ENCODE measurements around the gene BTBD9.

DNA sequence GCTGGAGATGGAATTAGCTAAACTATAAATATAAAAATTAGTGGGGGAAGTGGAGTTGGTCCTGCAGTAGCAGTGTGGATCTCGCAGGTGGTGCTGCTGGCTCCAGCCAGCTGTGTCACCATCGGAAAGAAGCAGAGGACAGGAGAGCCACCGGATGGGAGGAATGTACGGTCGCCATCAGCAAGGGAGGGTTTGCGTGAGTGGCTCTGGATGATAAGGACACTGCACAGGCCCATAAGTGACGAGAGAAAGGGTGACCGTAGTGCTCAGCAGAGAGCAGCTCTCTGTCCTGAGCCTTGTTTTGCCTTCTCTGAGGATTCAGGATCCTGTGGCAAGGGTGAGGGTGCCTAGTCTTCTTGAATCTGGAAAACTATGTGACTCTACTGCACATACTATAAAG is 441.5 kb downstream of the BTBD9 start:
- TF ChIP-seq MTF1 (CRISPR knock-in tag; IDR thresholded peaks at IDR 0.05; ENCODE audit: borderline replicate concordance), result no peak
- TF ChIP-seq RFX5 (IDR thresholded peaks at IDR 0.05; ENCODE audit: low read depth, low read length), result no peak
- TF ChIP-seq MEF2A (IDR thresholded peaks at IDR 0.05; ENCODE audit: control insufficient read depth, low read depth, low read length), result no peak
- TF ChIP-seq NR1H2 (CRISPR knock-in tag; IDR thresholded peaks at IDR 0.05), result no peak
- TF ChIP-seq, protein P1, sequence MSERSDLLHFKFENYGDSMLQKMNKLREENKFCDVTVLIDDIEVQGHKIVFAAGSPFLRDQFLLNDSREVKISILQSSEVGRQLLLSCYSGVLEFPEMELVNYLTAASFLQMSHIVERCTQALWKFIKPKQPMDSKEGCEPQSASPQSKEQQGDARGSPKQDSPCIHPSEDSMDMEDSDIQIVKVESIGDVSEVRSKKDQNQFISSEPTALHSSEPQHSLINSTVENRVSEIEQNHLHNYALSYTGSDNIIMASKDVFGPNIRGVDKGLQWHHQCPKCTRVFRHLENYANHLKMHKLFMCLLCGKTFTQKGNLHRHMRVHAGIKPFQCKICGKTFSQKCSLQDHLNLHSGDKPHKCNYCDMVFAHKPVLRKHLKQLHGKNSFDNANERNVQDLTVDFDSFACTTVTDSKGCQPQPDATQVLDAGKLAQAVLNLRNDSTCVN (CRISPR knock-in tag; IDR thresholded peaks at IDR 0.05), result no peak
- TF ChIP-seq PHF8 (IDR thresholded peaks at IDR 0.05; ENCODE audit: borderline replicate concordance, low read length), result no peak
- TF ChIP-seq POLR2A (conservative IDR thresholded peaks at IDR 0.05), result no peak
- TF ChIP-seq, protein P2, sequence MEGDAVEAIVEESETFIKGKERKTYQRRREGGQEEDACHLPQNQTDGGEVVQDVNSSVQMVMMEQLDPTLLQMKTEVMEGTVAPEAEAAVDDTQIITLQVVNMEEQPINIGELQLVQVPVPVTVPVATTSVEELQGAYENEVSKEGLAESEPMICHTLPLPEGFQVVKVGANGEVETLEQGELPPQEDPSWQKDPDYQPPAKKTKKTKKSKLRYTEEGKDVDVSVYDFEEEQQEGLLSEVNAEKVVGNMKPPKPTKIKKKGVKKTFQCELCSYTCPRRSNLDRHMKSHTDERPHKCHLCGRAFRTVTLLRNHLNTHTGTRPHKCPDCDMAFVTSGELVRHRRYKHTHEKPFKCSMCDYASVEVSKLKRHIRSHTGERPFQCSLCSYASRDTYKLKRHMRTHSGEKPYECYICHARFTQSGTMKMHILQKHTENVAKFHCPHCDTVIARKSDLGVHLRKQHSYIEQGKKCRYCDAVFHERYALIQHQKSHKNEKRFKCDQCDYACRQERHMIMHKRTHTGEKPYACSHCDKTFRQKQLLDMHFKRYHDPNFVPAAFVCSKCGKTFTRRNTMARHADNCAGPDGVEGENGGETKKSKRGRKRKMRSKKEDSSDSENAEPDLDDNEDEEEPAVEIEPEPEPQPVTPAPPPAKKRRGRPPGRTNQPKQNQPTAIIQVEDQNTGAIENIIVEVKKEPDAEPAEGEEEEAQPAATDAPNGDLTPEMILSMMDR (IDR thresholded peaks at IDR 0.05 in 2 of 3, conservative IDR thresholded peaks at IDR 0.05 in 1 of 3; ENCODE audit: insufficient read depth in 2 of 3, low read depth in 1 of 3, low read length in 3 of 3), result peak; percentile 26 to 48 (median 35); a peak in 3 of 6 replicates
- TF ChIP-seq, protein P3, sequence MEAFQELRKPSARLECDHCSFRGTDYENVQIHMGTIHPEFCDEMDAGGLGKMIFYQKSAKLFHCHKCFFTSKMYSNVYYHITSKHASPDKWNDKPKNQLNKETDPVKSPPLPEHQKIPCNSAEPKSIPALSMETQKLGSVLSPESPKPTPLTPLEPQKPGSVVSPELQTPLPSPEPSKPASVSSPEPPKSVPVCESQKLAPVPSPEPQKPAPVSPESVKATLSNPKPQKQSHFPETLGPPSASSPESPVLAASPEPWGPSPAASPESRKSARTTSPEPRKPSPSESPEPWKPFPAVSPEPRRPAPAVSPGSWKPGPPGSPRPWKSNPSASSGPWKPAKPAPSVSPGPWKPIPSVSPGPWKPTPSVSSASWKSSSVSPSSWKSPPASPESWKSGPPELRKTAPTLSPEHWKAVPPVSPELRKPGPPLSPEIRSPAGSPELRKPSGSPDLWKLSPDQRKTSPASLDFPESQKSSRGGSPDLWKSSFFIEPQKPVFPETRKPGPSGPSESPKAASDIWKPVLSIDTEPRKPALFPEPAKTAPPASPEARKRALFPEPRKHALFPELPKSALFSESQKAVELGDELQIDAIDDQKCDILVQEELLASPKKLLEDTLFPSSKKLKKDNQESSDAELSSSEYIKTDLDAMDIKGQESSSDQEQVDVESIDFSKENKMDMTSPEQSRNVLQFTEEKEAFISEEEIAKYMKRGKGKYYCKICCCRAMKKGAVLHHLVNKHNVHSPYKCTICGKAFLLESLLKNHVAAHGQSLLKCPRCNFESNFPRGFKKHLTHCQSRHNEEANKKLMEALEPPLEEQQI (IDR thresholded peaks at IDR 0.05), result no peak
- no peak for TF ChIP-seq HCFC1 (IDR thresholded peaks at IDR 0.05; ENCODE audit: low read depth, low read length)
- TF ChIP-seq, protein P4, sequence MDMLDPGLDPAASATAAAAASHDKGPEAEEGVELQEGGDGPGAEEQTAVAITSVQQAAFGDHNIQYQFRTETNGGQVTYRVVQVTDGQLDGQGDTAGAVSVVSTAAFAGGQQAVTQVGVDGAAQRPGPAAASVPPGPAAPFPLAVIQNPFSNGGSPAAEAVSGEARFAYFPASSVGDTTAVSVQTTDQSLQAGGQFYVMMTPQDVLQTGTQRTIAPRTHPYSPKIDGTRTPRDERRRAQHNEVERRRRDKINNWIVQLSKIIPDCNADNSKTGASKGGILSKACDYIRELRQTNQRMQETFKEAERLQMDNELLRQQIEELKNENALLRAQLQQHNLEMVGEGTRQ (CRISPR knock-in tag; IDR thresholded peaks at IDR 0.05), result no peak
- 0 out of 2 replicates have a peak, but pooled peaks have one; percentile 11 for TF ChIP-seq MTA2 (IDR thresholded peaks at IDR 0.05; ENCODE audit: low read depth)
- no peak for TF ChIP-seq KAT7 (CRISPR knock-in tag; IDR thresholded peaks at IDR 0.05; ENCODE audit: borderline replicate concordance)
- TF ChIP-seq, protein P5, sequence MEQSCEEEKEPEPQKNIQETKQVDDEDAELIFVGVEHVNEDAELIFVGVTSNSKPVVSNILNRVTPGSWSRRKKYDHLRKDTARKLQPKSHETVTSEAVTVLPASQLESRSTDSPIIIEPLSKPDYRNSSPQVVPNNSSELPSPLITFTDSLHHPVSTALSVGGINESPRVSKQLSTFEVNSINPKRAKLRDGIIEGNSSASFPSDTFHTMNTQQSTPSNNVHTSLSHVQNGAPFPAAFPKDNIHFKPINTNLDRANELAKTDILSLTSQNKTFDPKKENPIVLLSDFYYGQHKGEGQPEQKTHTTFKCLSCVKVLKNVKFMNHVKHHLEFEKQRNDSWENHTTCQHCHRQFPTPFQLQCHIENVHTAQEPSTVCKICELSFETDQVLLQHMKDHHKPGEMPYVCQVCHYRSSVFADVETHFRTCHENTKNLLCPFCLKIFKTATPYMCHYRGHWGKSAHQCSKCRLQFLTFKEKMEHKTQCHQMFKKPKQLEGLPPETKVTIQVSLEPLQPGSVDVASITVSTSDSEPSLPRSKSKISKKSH (CRISPR knock-in tag; IDR thresholded peaks at IDR 0.05), result no peak
